ENCODE results near the gene AASDHPPT. TPM values are rescaled to one million over a fixed set of nuclear protein-coding genes. Genes with fewer than 3 reads are reported as not detected.

AASDHPPT gene
- polyA plus RNA-seq, 1 of the 3 experiments (the other 2 are of a cell fraction): 19.1 TPM

GRCh38 chr11:106070606-106071005 is 6.9 kb upstream of the AASDHPPT start (continued):
- TF ChIP-seq, protein P1, sequence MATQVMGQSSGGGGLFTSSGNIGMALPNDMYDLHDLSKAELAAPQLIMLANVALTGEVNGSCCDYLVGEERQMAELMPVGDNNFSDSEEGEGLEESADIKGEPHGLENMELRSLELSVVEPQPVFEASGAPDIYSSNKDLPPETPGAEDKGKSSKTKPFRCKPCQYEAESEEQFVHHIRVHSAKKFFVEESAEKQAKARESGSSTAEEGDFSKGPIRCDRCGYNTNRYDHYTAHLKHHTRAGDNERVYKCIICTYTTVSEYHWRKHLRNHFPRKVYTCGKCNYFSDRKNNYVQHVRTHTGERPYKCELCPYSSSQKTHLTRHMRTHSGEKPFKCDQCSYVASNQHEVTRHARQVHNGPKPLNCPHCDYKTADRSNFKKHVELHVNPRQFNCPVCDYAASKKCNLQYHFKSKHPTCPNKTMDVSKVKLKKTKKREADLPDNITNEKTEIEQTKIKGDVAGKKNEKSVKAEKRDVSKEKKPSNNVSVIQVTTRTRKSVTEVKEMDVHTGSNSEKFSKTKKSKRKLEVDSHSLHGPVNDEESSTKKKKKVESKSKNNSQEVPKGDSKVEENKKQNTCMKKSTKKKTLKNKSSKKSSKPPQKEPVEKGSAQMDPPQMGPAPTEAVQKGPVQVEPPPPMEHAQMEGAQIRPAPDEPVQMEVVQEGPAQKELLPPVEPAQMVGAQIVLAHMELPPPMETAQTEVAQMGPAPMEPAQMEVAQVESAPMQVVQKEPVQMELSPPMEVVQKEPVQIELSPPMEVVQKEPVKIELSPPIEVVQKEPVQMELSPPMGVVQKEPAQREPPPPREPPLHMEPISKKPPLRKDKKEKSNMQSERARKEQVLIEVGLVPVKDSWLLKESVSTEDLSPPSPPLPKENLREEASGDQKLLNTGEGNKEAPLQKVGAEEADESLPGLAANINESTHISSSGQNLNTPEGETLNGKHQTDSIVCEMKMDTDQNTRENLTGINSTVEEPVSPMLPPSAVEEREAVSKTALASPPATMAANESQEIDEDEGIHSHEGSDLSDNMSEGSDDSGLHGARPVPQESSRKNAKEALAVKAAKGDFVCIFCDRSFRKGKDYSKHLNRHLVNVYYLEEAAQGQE (IDR thresholded peaks at IDR 0.05; ENCODE audit: low read depth, low read length): no peak

GRCh38 chr11:106072804-106073203 is 4.7 kb upstream of the AASDHPPT start:
- CTCF ChIA-PET: interaction anchor here (0.6 kb wide), 1 partner anchor 66 kb away, joined by 3 read pairs; no protein-coding TSS in a partner anchor
- no peaks in the 10 kb centered on the region for H4K20me1 ChIP-seq (ENCODE audit: insufficient read depth)
- POLR2A ChIA-PET: no interaction called here
- H3K4me2 ChIP-seq: no peak overlapping the region
- TF ChIP-seq RXRA (IDR thresholded peaks at IDR 0.05; ENCODE audit: borderline replicate concordance, low read depth) (no peak), MEF2A (IDR thresholded peaks at IDR 0.05; ENCODE audit: borderline replicate concordance, low read depth) (no peak), POLR2AphosphoS5 (IDR thresholded peaks at IDR 0.05; ENCODE audit: low read depth, low read length) (no peak), FOXM1 (IDR thresholded peaks at IDR 0.05; ENCODE audit: low read depth) (no peak), CTCF (IDR thresholded peaks at IDR 0.05) (no peak), SMC3 (IDR thresholded peaks at IDR 0.05; ENCODE audit: low read depth, low read length) (no peak), USF1 (IDR thresholded peaks at IDR 0.05; ENCODE audit: borderline replicate concordance, low read depth) (no peak), GABPA (IDR thresholded peaks at IDR 0.05; ENCODE audit: low read depth) (no peak)
- TF ChIP-seq, protein P2, sequence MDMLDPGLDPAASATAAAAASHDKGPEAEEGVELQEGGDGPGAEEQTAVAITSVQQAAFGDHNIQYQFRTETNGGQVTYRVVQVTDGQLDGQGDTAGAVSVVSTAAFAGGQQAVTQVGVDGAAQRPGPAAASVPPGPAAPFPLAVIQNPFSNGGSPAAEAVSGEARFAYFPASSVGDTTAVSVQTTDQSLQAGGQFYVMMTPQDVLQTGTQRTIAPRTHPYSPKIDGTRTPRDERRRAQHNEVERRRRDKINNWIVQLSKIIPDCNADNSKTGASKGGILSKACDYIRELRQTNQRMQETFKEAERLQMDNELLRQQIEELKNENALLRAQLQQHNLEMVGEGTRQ (IDR thresholded peaks at IDR 0.05; ENCODE audit: borderline replicate concordance, low read depth, low read length): no peak
- H3K27me3 ChIP-seq (ENCODE audit: insufficient read depth): no peaks in the 10 kb centered on the region
- no peaks in the 10 kb centered on the region; a peak in 1 of 4 replicates for H3K4me1 ChIP-seq (ENCODE audit: control insufficient read depth in 1 of 2, insufficient read depth in 2 of 2, low read depth in 1 of 2, low read length in 1 of 2)
- no peak for DNase-seq
- H3K4me3 ChIP-seq (ENCODE audit: low read depth in 2 of 2, low read length in 1 of 2): no peak overlapping the region
- H3K36me3 ChIP-seq (replicated peaks in 1 of 2; ENCODE audit: control insufficient read depth in 1 of 2, insufficient read depth in 2 of 2, low read length in 1 of 2): peaks cover 0 to 2% of the 10 kb centered on the region in 2 experiments
- no peaks in the 10 kb centered on the region for H3F3A ChIP-seq (replicated peaks; ENCODE audit: insufficient read depth)
- H3K79me2 ChIP-seq (ENCODE audit: insufficient read depth): peaks cover under 1% of the 10 kb centered on the region; the same call in 1 of the 2 replicates
- H3K9ac ChIP-seq: no peak overlapping the region
- 82% methylated on average over 1 of the region's 1 CpG for WGBS (ENCODE audit: low lambda C conversion rate)
- no peak overlapping the region for H3K27ac ChIP-seq (ENCODE audit: low read depth in 2 of 2, low read length in 1 of 2)
- H3K9me2 ChIP-seq: no peaks in the 10 kb centered on the region
- H2AFZ ChIP-seq (ENCODE audit: low read depth): no peak overlapping the region
- no peaks in the 10 kb centered on the region for H3K9me3 ChIP-seq
